ENCODE results near the gene TNPO2.

- TF ChIP-seq CTCF (IDR thresholded peaks at IDR 0.05; ENCODE audit: borderline replicate concordance, extremely low read depth, low read length, poor library complexity, severe bottlenecking) (no peak), EZH2 (IDR thresholded peaks at IDR 0.05; ENCODE audit: borderline replicate concordance, low read depth, low read length, severe bottlenecking) (no peak)
Measured at GRCh38 chr19:12652219-12652618, 71.5 kb downstream of the TNPO2 start.

Data from DND-41 (cell line).